Measurements from ENCODE around the gene DPP4.
"Not testable (repeated sequence)": the region's sequence is repeated elsewhere in the genome, so short reads cannot be mapped to it uniquely, and the experiment has no call there.

The DPP4 gene

GRCh38 chr2:162057426-162057825 lies 16.6 kb downstream of the DPP4 start:
- Histone ChIP-seq H3K27ac (no peak overlapping the region), H3K4me1 (no peaks in the 10 kb centered on the region), H3K4me2 (no peak overlapping the region), H4K20me1 (no peaks in the 10 kb centered on the region), H3K36me3 (no peaks in the 10 kb centered on the region), H3K27me3 (no peaks in the 10 kb centered on the region), H3K4me3 (no peak overlapping the region), H3K9ac (no peak overlapping the region), H3K9me3 (replicated peaks in 1 of 11) (peaks cover 10 to 15% (median 14%) of the 10 kb centered on the region in 11 experiments; a peak in 19 of 22 replicates)
- no peak for TF ChIP-seq Cebpa-rat (IDR thresholded peaks at IDR 0.05)

- Histone ChIP-seq H3K27ac (no peak overlapping the region), H3K9ac (no peak overlapping the region), H3K4me1 (no peaks in the 10 kb centered on the region), H3K4me2 (no peak overlapping the region), H3K9me3 (replicated peaks in 1 of 11) (peaks cover 10 to 15% (median 14%) of the 10 kb centered on the region in 11 experiments; a peak in 19 of 22 replicates), H3K36me3 (no peaks in the 10 kb centered on the region), H3K4me3 (no peak overlapping the region), H3K27me3 (no peaks in the 10 kb centered on the region), H4K20me1 (no peaks in the 10 kb centered on the region)
- TF ChIP-seq Cebpa-rat (IDR thresholded peaks at IDR 0.05), result no peak
Observed at GRCh38 chr2:162056796-162057399, 17.1 kb downstream of the DPP4 start.

GRCh38 chr2:162053808-162054155 lies 20.2 kb downstream of the DPP4 start:
- TF ChIP-seq Cebpa-rat (IDR thresholded peaks at IDR 0.05), result no peak
- Histone ChIP-seq H3K4me2 (no peak overlapping the region), H3K9me3 (replicated peaks in 1 of 11) (peaks cover 10 to 20% (median 14%) of the 10 kb centered on the region in 11 experiments; a peak in 19 of 22 replicates), H3K4me1 (no peaks in the 10 kb centered on the region), H3K4me3 (no peak overlapping the region), H3K27ac (no peak overlapping the region), H3K9ac (no peak overlapping the region), H3K27me3 (no peaks in the 10 kb centered on the region), H4K20me1 (no peaks in the 10 kb centered on the region), H3K36me3 (no peaks in the 10 kb centered on the region)

DNA sequence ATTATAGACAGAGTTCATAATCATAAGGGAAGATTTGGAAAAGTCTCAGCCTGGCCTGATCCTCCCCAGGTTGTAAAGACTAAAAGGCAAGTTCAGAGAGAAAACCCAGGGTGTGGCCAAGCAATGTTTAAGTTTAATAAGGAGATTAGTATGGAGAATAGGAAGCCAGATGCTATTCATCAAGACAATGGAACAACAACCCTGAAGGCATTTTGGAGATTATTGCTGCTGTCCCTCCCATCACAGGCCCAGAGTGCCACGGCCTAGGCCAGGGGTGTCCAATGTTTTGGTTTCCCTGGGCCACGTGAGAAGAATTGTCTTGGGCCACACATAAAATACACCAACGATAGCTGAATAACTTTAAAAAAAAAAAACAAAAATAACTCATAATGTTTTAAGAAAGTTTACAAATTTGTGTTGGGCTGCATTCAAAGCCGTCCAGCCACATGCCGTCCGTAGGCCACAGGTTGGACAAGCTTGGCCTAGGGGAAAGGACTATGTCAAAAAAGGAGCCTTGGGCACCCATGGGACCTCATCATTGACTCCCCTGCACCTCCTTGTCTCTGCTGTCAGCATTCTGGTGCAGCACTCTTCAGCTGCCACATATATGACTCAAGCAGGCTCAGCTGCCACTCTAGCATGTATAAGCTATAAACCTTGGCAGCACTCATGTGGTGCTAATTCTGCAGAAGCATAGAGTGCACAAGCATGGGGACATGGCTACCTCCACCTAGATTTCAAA lies 20.8 kb downstream of the DPP4 start:
- Histone ChIP-seq H3K4me1 (no peaks in the 10 kb centered on the region), H3K9me3 (replicated peaks in 1 of 11) (peaks cover 10 to 20% (median 14%) of the 10 kb centered on the region in 11 experiments; a peak in 19 of 22 replicates), H3K36me3 (no peaks in the 10 kb centered on the region), H3K27me3 (no peaks in the 10 kb centered on the region), H3K4me3 (no peak overlapping the region), H4K20me1 (no peaks in the 10 kb centered on the region), H3K9ac (no peak overlapping the region), H3K4me2 (no peak overlapping the region), H3K27ac (no peak overlapping the region)
- TF ChIP-seq Cebpa-rat (IDR thresholded peaks at IDR 0.05), result no peak

- TF ChIP-seq Cebpa-rat (IDR thresholded peaks at IDR 0.05), result no peak
- H3K27me3 ChIP-seq, result no peaks in the 10 kb centered on the region
Observed at GRCh38 chr2:162050513-162050961, 23.5 kb downstream of the DPP4 start.

GRCh38 chr2:162049089-162049488 lies 24.9 kb downstream of the DPP4 start:
- H3K9ac ChIP-seq; H3K4me2 ChIP-seq; H3K9me3 ChIP-seq (replicated peaks in 1 of 11); H3K4me3 ChIP-seq; H3K4me1 ChIP-seq; H3K27ac ChIP-seq; H4K20me1 ChIP-seq; H3K36me3 ChIP-seq; H3K27me3 ChIP-seq: not testable (repeated sequence)

More at GRCh38 chr2:162050513-162050961, 23.5 kb downstream of the DPP4 start:
- Histone ChIP-seq H3K4me1 (no peaks in the 10 kb centered on the region), H3K27ac (no peak overlapping the region), H3K36me3 (no peaks in the 10 kb centered on the region), H4K20me1 (no peaks in the 10 kb centered on the region), H3K9me3 (replicated peaks in 1 of 11) (peaks cover 0 to 4% (median 0%) of the 10 kb centered on the region in 11 experiments; a peak in 2 of 22 replicates), H3K4me2 (no peak overlapping the region), H3K9ac (no peak overlapping the region), H3K4me3 (no peak overlapping the region)

GRCh38 chr2:162044586-162044985 lies 29.4 kb downstream of the DPP4 start:
- Histone ChIP-seq H3K27ac (no peak overlapping the region), H3K4me3 (no peak overlapping the region), H3K36me3 (no peaks in the 10 kb centered on the region), H3K9ac (no peak overlapping the region), H4K20me1 (no peaks in the 10 kb centered on the region), H3K27me3 (no peaks in the 10 kb centered on the region), H3K4me2 (no peak overlapping the region), H3K4me1 (no peaks in the 10 kb centered on the region), H3K9me3 (replicated peaks in 1 of 11) (peaks cover 0 to 4% (median 0%) of the 10 kb centered on the region in 11 experiments; a peak in 2 of 22 replicates)
- no peak for TF ChIP-seq Cebpa-rat (IDR thresholded peaks at IDR 0.05)

- TF ChIP-seq Cebpa-rat (IDR thresholded peaks at IDR 0.05), result no peak
- Histone ChIP-seq H3K4me1 (no peaks in the 10 kb centered on the region), H3K27ac (no peak overlapping the region), H3K9ac (no peak overlapping the region), H3K4me3 (no peak overlapping the region), H3K27me3 (no peaks in the 10 kb centered on the region), H3K36me3 (no peaks in the 10 kb centered on the region), H3K4me2 (no peak overlapping the region), H4K20me1 (no peaks in the 10 kb centered on the region), H3K9me3 (replicated peaks in 1 of 11) (no peaks in the 10 kb centered on the region)
Observed at GRCh38 chr2:162043132-162043531, 30.9 kb downstream of the DPP4 start.

- no peaks in the 10 kb centered on the region for H3K36me3 ChIP-seq
- no peaks in the 10 kb centered on the region for H3K27me3 ChIP-seq
- no peaks in the 10 kb centered on the region for H4K20me1 ChIP-seq
- TF ChIP-seq Cebpa-rat (IDR thresholded peaks at IDR 0.05), result no peak
- H3K4me3 ChIP-seq, result no peak overlapping the region
- no peak overlapping the region for H3K4me2 ChIP-seq
- H3K4me1 ChIP-seq, result no peaks in the 10 kb centered on the region
- H3K9ac ChIP-seq, result no peak overlapping the region
- no peak overlapping the region for H3K27ac ChIP-seq
- H3K9me3 ChIP-seq (replicated peaks in 1 of 11), result no peaks in the 10 kb centered on the region
Observed at GRCh38 chr2:162041485-162041884, 32.5 kb downstream of the DPP4 start.

DNA sequence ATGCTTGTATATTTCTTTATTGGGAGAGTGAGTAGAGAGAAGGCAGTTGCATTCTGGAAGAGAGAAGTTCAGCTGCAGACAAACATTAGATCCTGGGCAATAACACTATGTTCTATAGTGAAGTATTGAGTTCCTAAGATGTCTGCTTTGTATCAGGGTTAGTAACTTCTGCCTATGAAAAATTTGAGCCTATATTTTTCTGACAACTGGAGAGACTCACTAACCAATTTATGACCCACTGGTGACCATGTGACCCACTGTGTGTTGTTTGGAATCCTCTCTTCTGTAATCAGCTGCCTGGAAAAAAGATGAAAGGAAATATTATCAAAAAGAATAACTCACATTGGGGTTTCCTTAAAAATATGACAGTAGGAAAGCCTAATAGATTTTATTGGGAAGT lies 35.3 kb downstream of the DPP4 start:
- Histone ChIP-seq H3K9ac (no peak overlapping the region), H3K4me1 (no peaks in the 10 kb centered on the region), H3K27ac (no peak overlapping the region), H4K20me1 (no peaks in the 10 kb centered on the region), H3K4me3 (no peak overlapping the region), H3K36me3 (no peaks in the 10 kb centered on the region), H3K9me3 (replicated peaks in 1 of 11) (no peaks in the 10 kb centered on the region), H3K27me3 (no peaks in the 10 kb centered on the region), H3K4me2 (no peak overlapping the region)
- no peak for TF ChIP-seq Cebpa-rat (IDR thresholded peaks at IDR 0.05)

Measured in BLaER1 treated with 17β-estradiol and CSF1 and Interleukin-3, amounts not matched to agents 10 nM and 100 nM (cell line).